Astrocyte of the spinal cord (primary cell): ENCODE results near the gene ADCK1.

Experiments
- DNase-seq: peaks from one replicate; pipeline ENCODE4 v3.0.0; 2011; ENCODE audit warnings: low read depth, low spot score
- H3K4me3 ChIP-seq: 2 replicates; pipeline ENCODE4 v1.5.1; 2011; ENCODE audit warnings: low read depth, mild to moderate bottlenecking, low read length, moderate library complexity
- CTCF ChIP-seq: IDR thresholded peaks from 2 replicates; pipeline ENCODE4 v1.5.1; 2012; ENCODE audit warnings: low read depth, mild to moderate bottlenecking, low read length, inconsistent platforms
- in situ Hi-C: cut with HindIII; loops from 2 replicates; pipeline ENCODE4 v1.10.0; 2017; ENCODE audit warnings: low sequenced_read_pairs

Gene ADCK1

DNA sequence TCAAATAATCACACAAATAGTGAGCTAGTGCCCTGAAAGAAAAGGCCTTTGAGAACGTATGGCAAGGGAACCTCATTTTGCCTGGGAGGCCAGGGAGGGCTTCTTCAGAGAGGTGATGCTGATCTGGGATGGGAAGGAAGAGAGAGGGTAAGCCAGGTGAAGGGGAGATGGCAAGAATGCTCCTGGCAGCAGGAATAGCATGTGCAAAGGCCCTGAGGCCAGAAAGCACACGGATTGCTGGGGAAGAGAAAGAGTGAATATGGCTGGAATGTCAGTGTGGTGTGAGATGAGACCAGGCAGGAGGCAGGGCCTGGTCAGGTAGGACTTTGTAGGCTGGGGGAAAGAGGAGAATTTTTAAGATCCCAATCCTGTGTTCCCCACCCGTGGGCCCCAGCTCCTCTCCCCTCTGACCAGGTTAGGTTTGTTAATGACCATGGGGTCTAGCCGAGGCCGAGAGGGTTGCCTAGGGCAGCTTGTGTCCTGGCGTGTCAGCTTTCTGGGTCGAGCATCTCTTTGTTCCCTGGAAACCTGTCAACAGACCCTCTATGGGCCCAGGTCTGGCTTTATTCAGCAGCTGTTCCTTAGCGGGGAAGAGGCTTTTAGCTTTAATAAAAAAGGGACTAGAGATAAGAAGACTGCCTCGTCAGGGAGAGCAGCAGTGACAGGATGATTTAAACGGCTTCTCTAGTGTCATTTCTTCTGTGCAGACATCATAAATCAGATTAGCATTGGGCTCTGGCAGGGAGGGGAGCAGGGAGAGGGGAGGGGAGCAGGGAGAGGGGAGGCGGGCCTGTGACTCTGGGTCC is 123.4 kb downstream of the ADCK1 start:
- TF ChIP-seq CTCF = no peak
- no peak for DNase-seq
- in situ Hi-C loops = no loop called here
- H3K4me3 ChIP-seq = no peak overlapping the region

- TF ChIP-seq CTCF = no peak
- in situ Hi-C loops = no loop called here
- DNase-seq = no peak
- no peak overlapping the region for H3K4me3 ChIP-seq
Observed at GRCh38 chr14:77924141-77924948, 124.4 kb downstream of the ADCK1 start.

- in situ Hi-C loops = no loop called here
- no peak for TF ChIP-seq CTCF
- no peak for DNase-seq
- no peak overlapping the region for H3K4me3 ChIP-seq
Observed at GRCh38 chr14:77926942-77927341, 127.0 kb downstream of the ADCK1 start.

DNA sequence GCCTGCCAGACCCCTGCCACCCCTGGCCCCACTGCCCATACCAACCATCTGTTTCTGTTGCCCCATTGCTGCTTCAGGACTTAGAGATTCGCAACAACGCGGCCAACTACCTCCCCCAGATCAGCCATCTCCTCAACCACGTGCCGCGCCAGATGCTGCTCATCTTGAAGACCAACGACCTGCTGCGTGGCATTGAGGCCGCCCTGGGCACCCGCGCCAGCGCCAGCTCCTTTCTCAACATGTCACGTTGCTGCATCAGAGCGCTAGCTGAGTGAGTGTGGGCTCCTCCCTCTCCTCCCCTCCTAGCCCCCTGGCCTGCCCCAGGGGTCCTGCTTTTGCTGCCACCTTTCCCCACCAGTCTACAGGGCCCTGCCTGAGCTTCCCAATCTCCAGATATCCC is 131.5 kb downstream of the ADCK1 start:
- no peak overlapping the region for H3K4me3 ChIP-seq
- no peak for TF ChIP-seq CTCF
- in situ Hi-C loops = no loop called here

DNA sequence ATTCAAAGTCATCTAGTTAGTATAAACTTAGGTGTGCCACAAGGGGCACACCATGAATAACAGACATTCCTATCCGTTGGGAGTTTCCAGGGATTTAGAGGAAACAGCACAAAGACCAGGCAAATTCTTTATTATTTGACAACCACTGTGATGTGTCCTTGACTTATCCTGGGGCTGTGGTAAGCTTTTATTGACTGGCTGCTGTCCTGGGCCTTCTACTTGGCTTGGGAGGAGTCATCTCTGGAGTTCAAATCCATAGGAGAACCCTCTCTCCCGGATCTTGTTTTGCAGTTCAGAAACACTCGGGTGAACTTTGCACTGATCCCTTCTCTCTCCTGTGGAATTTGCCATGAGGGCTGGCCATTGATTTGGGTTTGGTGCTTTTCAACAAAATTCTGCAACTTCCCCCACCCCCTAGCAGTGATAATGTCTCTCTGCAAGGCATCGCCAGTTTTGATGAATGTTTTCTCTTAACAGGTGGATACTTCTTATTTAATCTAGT is 136.3 kb downstream of the ADCK1 start:
- in situ Hi-C loops = no loop called here

More for the DNA sequence above, 131.5 kb downstream of the ADCK1 start:
- no peak for DNase-seq

More for the DNA sequence above, 136.3 kb downstream of the ADCK1 start:
- no peak for TF ChIP-seq CTCF
- no peak overlapping the region for H3K4me3 ChIP-seq
- DNase-seq = no peak
